ENCODE data around the gene CR1L. TPM values are rescaled to one million over a fixed set of nuclear protein-coding genes. Genes with fewer than 3 reads are reported as not detected.

CR1L gene
- total and polyA plus RNA-seq, 9 of the 15 experiments (the other 6 are each of a cell fraction or from before 2014, with no cell fraction given): 10.1 to 74.8 (median 34.3) TPM

GRCh38 chr1:207751790-207752455, 107.0 kb downstream of the CR1L start, which contains the start of gene CD46 (continued):
- no peak for TF ChIP-seq THAP7 (CRISPR knock-in tag; IDR thresholded peaks at IDR 0.05)
- TF ChIP-seq SMARCB1 (IDR thresholded peaks at IDR 0.05; ENCODE audit: insufficient read length, low read depth): no peak
- no peak for TF ChIP-seq ZNF655 (CRISPR knock-in tag; IDR thresholded peaks at IDR 0.05)
- no peak for TF ChIP-seq IFI16 (CRISPR knock-in tag; IDR thresholded peaks at IDR 0.05)
- TF ChIP-seq HINFP (tag; conservative IDR thresholded peaks at IDR 0.05; ENCODE audit: low read depth): peak; percentile 87
- peak; percentile 35; the same call in 1 of the 2 replicates for TF ChIP-seq GATAD2A (IDR thresholded peaks at IDR 0.05)
- TF ChIP-seq ZNF668 (CRISPR knock-in tag; IDR thresholded peaks at IDR 0.05): 0 out of 2 replicates have a peak, but pooled peaks have one; percentile 27
- TF ChIP-seq ELK1 (CRISPR knock-in tag; IDR thresholded peaks at IDR 0.05): no peak
- TF ChIP-seq FOSL1 (tag; conservative IDR thresholded peaks at IDR 0.05): no peak
- TF ChIP-seq ETV1 (tag; conservative IDR thresholded peaks at IDR 0.05; ENCODE audit: low read depth): peak; percentile 74
- no peak for TF ChIP-seq MAFG (tag; conservative IDR thresholded peaks at IDR 0.05)
- TF ChIP-seq ZNF79 (CRISPR knock-in tag; IDR thresholded peaks at IDR 0.05; ENCODE audit: low read depth): no peak
- no peak for TF ChIP-seq RBM14 (IDR thresholded peaks at IDR 0.05; ENCODE audit: borderline replicate concordance, insufficient read depth, low read depth, low read length)
- TF ChIP-seq BCOR (IDR thresholded peaks at IDR 0.05): no peak; the same call in 1 of the 2 replicates
- TF ChIP-seq PKNOX1 (IDR thresholded peaks at IDR 0.05): 0 out of 2 replicates have a peak, but pooled peaks have one; percentile 25
- peak; percentile 90 for TF ChIP-seq CXXC5 (CRISPR knock-in tag; IDR thresholded peaks at IDR 0.05)
- TF ChIP-seq KDM5B (IDR thresholded peaks at IDR 0.05; ENCODE audit: insufficient replicate concordance, low read depth, low read length): peak; percentile 91
- TF ChIP-seq FOXA1 (IDR thresholded peaks at IDR 0.05; ENCODE audit: borderline replicate concordance): no peak
- TF ChIP-seq NR1H2 (CRISPR knock-in tag; IDR thresholded peaks at IDR 0.05): no peak
- TF ChIP-seq ZNF146 (CRISPR knock-in tag; IDR thresholded peaks at IDR 0.05; ENCODE audit: unreplicated experiment): no peak
- TF ChIP-seq GMEB1 (CRISPR knock-in tag; IDR thresholded peaks at IDR 0.05): no peak

All from K562 (cell line).